Endothelial cell of umbilical vein (primary cell): Measurements from ENCODE around the gene TTC27. TPM values are rescaled to one million over a fixed set of nuclear protein-coding genes. Genes with fewer than 3 reads are reported as not detected.
"Not testable (repeated sequence)": the region's sequence is repeated elsewhere in the genome, so short reads cannot be mapped to it uniquely, and the experiment has no call there.

ENCODE experiments used
- BruUV-seq: library from RNA; stranded (reverse); fragments of 400-500 nt; replicated peaks from 2 replicates; lab custom pipeline; 2021; lab: Mats Ljungman, UMichigan
- CTCF ChIA-PET: fragments of 300-600, 350-600 bp; sonication (Branson Sonifier 250); formaldehyde crosslinking; loops from one replicate; lab custom pipeline; 2021; ENCODE audit warnings: antibody characterized with exemption, inconsistent platforms; lab: Charles Lee
- POLR2A ChIA-PET: fragments of 300-600, 350-600 bp; sonication (Branson Sonifier 250); formaldehyde crosslinking; loops from one replicate; lab custom pipeline; 2021; ENCODE audit warnings: antibody characterized with exemption, inconsistent platforms; lab: Charles Lee
- DNase-seq: peaks from one replicate; pipeline ENCODE4 v3.0.0-alpha.2; 2011; ENCODE audit warnings: low read depth, low spot score
- FAIRE-seq: peaks from 2 replicates; lab custom pipeline; 2011; peaks lifted over from hg19 to GRCh38; lab: Jason Lieb, UNC
- H2AFZ ChIP-seq: 2 replicates; pipeline ENCODE4 v1.6.0; 2012; ENCODE audit warnings: low read depth, low read length, control low read depth, inconsistent platforms
- H3K27ac ChIP-seq: 2 replicates; pipeline ENCODE4 v1.5.1; 2011; ENCODE audit warnings: low read depth, mild to moderate bottlenecking, control low read depth, low read length, moderate library complexity; ENCODE audit not compliant: insufficient read depth
- H3K27me3 ChIP-seq, 2 experiments: 2 replicates each; pipeline versions ENCODE4 v1.6.0 to v1.6.1; 2011; ENCODE audit warnings: low read length in 2 of 2, mixed read lengths in 1 of 2; ENCODE audit not compliant: control insufficient read depth in 2 of 2, insufficient read depth in 2 of 2
- H3K36me3 ChIP-seq, 2 experiments: 2 replicates in 1 of 2; 3 replicates in 1 of 2; pipeline ENCODE4 v1.5.1; 2011; ENCODE audit warnings: low read length in 2 of 2, mild to moderate bottlenecking in 1 of 2, moderate library complexity in 1 of 2; ENCODE audit not compliant: control insufficient read depth in 2 of 2, insufficient read depth in 2 of 2; ENCODE audit errors: extremely low read depth in 1 of 2
- H3K4me1 ChIP-seq: 3 replicates; pipeline ENCODE4 v1.5.1; 2011; ENCODE audit warnings: mild to moderate bottlenecking, low read length; ENCODE audit not compliant: control insufficient read depth, insufficient read depth; ENCODE audit errors: extremely low read depth
- H3K4me2 ChIP-seq: 2 replicates; pipeline ENCODE4 v1.6.1; 2011; ENCODE audit warnings: low read length, control low read depth, mixed read lengths; ENCODE audit not compliant: insufficient read depth
- H3K4me3 ChIP-seq, 3 experiments: fragments of 200-600 bp in 1 of 3; sonication (generic), shearing (Covaris generic) in 1 of 3; replicated peaks in 1 of 3; 2 replicates each; pipeline ENCODE4 v1.5.1; 2011 to 2016; ENCODE audit warnings: control low read depth in 3 of 3, low read length in 3 of 3, mild to moderate bottlenecking in 2 of 3, inconsistent platforms in 1 of 3, low read depth in 1 of 3, moderate library complexity in 1 of 3; ENCODE audit not compliant: insufficient read depth in 1 of 3
- H3K79me2 ChIP-seq: 2 replicates; pipeline ENCODE4 v1.6.0; 2012; ENCODE audit warnings: low read length, inconsistent platforms; ENCODE audit not compliant: control insufficient read depth, insufficient read depth
- H3K9ac ChIP-seq: replicated peaks from 2 replicates; pipeline ENCODE3; 2011; ENCODE audit warnings: low read length, control low read depth; ENCODE audit not compliant: insufficient read depth; ENCODE audit errors: extremely low read depth
- H3K9me1 ChIP-seq: replicated peaks from 3 replicates; pipeline ENCODE4 v1.6.0; 2011; ENCODE audit warnings: mild to moderate bottlenecking, low read length; ENCODE audit not compliant: control insufficient read depth, insufficient read depth; ENCODE audit errors: extremely low read depth
- H3K9me3 ChIP-seq: replicated peaks from 2 replicates; pipeline ENCODE4 v1.5.1; 2012; ENCODE audit warnings: low read length, inconsistent platforms; ENCODE audit not compliant: control insufficient read depth, insufficient read depth
- H4K20me1 ChIP-seq: replicated peaks from 2 replicates; pipeline ENCODE3; 2011; ENCODE audit warnings: mild to moderate bottlenecking, low read length; ENCODE audit not compliant: control insufficient read depth, insufficient read depth; ENCODE audit errors: extremely low read depth
- GATA2 ChIP-seq: IDR thresholded peaks from 2 replicates; pipeline ENCODE4 v1.7.0; 2011; ENCODE audit warnings: low read depth, mild to moderate bottlenecking, moderate library complexity, mixed read lengths, low read length; ENCODE audit not compliant: insufficient read length, insufficient read depth
- dilution Hi-C: fragments of 300-500 bp; cut with MboI; formaldehyde crosslinking; loops from one replicate; pipeline ENCODE4 v1.15.0; 2019; ENCODE audit warnings: low sequenced_read_pairs; ENCODE audit not compliant: extremely low pct_ligation_motif_present
- intact Hi-C: fragments of 100-400 bp; cut with micrococcal nuclease; formaldehyde crosslinking; loops from one replicate; pipeline ENCODE4 v1.10.0; 2022
- polyA plus RNA-seq, 4 experiments: library from polyadenylated mRNA; depleted of rRNA in 3 of 4; stranded (reverse) in 3 of 4; unstranded in 1 of 4; fragments of >200 nt; gene quantifications; 2 replicates each; pipeline versions ENCODE4 v1.2.1 to v1.2.3, GENCODE V29; 2011 to 2012; ENCODE audit warnings: missing spikeins in 1 of 4
- total RNA-seq: library from RNA; stranded (reverse); gene quantifications from 2 replicates; pipeline ENCODE4 v1.2.3, GENCODE V29; 2021

The TTC27 gene
- total and polyA plus RNA-seq, 2 donors (not counting 3 experiments of a cell fraction or from before 2014, with no cell fraction given) = 16.3 to 20.1 TPM

DNA sequence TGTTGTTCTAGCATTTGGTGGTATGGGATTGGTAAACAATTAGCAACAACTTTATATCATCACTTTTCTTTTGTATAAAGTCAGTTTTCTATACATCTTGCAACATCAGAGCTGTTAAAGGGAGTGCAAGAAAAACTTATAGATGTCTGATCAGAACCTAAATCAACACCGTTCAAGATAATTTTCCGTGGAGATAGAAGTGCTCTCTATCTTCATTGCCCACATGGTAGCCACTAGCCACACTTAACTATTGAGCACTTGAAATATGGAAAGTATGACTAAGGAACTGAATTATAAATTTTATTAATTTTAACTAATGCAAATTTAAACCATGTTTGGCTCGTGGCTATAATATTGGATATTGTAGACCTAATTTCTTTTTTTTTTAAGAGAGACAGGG is 5.2 kb downstream of the TTC27 start:
- no TSS peak for BruUV-seq
- no peaks in the 10 kb centered on the region for H3K9me3 ChIP-seq
- DNase-seq (no peak), FAIRE-seq (no peak)
- H3K4me1 ChIP-seq = no peaks in the 10 kb centered on the region
- POLR2A ChIA-PET = no interaction called here
- H2AFZ ChIP-seq = no peak overlapping the region
- no peaks in the 10 kb centered on the region for H4K20me1 ChIP-seq
- no peaks in the 10 kb centered on the region for H3K27me3 ChIP-seq
- dilution Hi-C loops (no loop called here), intact Hi-C loops (no loop called here)
- no peak for TF ChIP-seq GATA2
- peaks cover 12% of the 10 kb centered on the region for H3K79me2 ChIP-seq
- CTCF ChIA-PET = no interaction called here
- no peak overlapping the region for H3K4me3 ChIP-seq
- no peak overlapping the region for H3K4me2 ChIP-seq
- H3K27ac ChIP-seq = no peak overlapping the region
- H3K9ac ChIP-seq = no peak overlapping the region
- no peaks in the 10 kb centered on the region for H3K9me1 ChIP-seq
- H3K36me3 ChIP-seq = peaks cover 4 to 6% of the 10 kb centered on the region in 2 experiments

DNA sequence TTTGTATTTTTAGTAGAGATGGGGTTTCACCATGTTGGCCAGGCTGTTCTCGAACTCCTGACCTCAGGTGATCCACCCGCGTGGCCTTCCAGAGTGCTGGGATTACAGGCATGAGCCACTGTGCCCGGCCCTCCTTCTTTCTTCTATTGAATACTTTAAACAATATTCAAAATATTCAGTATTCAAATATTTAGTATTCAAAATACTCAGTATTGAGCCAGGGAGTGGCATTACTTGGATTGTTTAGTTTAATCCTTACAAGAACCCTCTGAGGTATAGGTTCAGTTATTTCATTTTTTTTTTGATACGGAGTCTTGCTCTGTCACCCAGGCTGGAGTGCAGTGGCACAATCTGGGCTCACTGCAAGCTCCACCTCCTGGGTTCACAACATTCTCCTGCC is 10.7 kb downstream of the TTC27 start:
- H3K36me3 ChIP-seq, dilution Hi-C loops, H3K9me3 ChIP-seq, POLR2A ChIA-PET, FAIRE-seq, H3K9ac ChIP-seq, intact Hi-C loops, H3K4me2 ChIP-seq, BruUV-seq, H3K9me1 ChIP-seq, H3K79me2 ChIP-seq, H2AFZ ChIP-seq, H3K27ac ChIP-seq, H3K27me3 ChIP-seq, H4K20me1 ChIP-seq, DNase-seq, H3K4me3 ChIP-seq, H3K4me1 ChIP-seq: not testable (repeated sequence)
- CTCF ChIA-PET = interaction anchor here (1.5 kb wide), 1 partner anchor 10 kb away, joined by 5 read pairs; no protein-coding TSS in a partner anchor
